HG03135 (cell line): ENCODE measurements around the gene PPHLN1.
A peak's percentile ranks its signal among the peaks of the same experiment; 100 is the strongest.

ENCODE experiments used
- ATAC-seq: cut with Tn5 transposase; IDR thresholded peaks from one replicate; pipeline ENCODE4 v1.9.1; 2021; ENCODE audit warnings: mild to moderate bottlenecking, moderate library complexity; ENCODE audit not compliant: unreplicated experiment

PPHLN1 gene, protein sequence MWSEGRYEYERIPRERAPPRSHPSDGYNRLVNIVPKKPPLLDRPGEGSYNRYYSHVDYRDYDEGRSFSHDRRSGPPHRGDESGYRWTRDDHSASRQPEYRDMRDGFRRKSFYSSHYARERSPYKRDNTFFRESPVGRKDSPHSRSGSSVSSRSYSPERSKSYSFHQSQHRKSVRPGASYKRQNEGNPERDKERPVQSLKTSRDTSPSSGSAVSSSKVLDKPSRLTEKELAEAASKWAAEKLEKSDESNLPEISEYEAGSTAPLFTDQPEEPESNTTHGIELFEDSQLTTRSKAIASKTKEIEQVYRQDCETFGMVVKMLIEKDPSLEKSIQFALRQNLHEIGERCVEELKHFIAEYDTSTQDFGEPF

DNA sequence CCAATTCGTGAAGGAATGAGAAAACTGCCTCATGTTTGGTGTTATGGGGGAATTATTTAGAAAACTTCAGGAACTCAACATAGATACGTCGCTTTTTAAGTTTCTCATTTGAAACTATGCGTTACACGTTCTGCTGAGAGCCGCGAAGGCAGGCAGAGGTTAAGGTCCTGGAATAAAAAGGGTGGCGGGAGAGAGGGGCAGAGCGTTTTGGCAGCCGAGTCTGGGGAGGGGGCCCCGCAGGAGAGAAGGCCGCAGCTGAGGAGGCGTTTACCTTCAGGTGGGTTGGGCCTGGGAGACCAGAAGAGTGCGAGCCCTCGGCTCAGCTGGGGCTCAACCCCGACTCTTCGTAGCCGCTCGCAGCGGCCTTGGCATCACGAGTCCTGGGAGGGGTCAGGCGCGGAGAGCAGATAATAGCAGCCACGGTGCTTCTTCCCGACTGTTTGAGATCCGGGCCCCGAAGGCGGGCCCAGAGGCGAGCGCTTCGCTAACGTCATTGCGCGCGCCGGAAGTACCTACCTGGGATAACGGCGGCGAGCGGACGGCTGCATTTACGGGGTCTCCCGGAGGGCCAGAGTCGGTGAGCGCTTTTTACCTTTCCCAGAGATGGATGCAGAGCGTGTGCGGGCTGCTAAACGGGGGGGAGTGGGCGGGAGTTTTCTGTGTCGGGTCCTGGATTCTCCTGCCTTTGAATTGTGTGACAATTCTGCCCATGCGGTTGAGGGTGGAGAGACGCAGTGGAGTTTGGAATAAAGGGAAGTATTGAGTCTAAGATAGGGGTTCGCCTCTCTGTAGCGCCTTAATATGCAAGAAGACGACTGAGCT, at the start of gene PPHLN1, which contains the start of gene ZCRB1:
Gene PPHLN1, plus strand, starts transcription at position 515 of the 822 bp plus-strand sequence. CDS start 9,736 bp downstream, outside the sequence.
Gene ZCRB1, minus strand, starts transcription at position 442 of the 822 bp plus-strand sequence. CDS start 1,992 bp downstream, outside the sequence.
- ATAC-seq, result peak; percentile 93

DNA sequence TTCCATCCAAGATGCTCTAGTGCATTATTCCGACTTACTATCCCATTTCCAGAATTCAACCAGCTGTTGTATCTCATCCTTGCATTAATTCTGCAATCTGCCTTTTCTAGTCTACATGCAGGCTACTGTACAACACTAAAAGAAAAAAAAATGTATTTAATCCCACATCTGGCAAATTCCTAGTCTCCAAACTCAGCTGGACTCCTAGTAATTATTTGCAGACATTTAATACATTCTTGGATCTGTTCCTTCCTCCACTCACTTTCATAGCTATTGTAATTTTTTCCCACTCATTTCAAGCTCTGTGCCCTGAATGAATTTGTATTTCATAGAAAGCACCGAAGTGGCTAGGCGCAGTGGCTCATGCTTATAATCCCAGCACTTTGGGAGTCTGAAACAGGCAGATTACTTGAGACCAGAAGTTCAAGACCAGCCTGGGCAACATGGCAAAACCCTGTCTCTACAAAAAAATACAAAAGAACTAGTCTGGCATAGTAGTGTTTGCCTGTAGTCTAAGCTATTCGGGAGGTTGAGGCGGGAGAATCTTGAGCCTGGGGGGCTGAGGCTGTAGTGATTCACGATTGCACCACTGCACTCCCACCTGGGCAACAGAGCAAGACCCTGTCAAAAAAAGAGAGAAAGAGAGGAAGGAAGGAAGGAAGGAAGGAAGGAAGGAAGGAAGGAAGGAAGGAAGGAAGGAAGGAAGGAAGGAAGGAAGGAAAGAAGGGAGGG, 48.4 kb upstream of the PPHLN1 start:
- no peak for ATAC-seq

DNA sequence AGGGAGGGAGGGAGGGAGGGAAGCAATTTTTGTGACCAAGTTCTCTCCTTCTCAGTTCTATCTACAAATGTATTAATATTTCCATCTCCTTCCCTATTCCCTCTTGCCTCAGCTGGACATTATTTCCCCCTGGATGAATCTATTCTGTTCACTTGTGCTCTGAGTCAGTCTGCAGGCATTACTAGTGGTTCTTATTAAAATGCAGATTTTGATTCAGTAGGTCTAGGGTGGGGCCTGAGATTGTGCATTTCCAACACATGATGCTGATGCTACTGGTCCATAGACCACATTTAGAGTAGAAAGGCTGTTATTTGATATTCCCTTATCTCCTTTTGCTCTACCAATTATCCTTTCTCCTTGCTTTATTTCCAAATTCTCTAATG, 47.8 kb upstream of the PPHLN1 start:
- ATAC-seq, result no peak

DNA sequence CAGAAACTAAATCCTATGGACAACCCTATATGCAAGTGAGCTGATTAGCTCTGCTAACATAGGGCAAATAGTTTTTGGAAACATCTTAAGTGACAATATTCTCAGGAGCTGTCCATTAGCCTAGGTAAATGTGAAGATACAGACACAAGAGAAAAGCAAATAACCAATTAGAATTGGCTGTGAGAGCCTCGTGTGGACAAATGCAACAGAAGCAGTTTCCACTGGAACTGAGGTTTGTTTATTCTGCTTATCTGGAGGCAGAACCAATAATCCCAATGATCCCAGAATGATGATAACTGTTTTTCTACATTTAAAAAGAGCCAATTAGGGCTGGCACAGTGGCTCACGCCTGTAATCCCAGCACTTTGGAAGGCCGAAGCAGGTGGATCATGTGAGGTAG, 44.7 kb upstream of the PPHLN1 start:
- ATAC-seq, result no peak

DNA sequence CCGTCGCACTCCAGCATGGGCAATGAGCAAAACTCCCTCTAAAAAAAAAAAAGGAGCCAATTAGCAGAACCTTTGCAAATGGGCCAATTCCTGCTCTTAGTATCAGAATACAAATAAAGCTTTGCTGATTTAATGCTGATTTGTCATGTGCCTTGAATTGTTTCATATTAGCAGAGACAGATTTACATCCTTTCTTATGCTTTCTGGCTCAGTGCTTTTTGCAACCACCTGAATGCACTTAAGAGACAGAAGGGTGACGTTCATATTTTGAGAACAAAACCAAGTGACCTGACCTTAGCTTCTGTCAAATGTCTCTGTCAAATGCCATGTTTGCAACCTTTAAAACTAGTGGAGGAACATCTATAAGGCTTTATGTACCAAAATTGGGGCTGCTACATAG, 44.1 kb upstream of the PPHLN1 start:
- no peak for ATAC-seq

DNA sequence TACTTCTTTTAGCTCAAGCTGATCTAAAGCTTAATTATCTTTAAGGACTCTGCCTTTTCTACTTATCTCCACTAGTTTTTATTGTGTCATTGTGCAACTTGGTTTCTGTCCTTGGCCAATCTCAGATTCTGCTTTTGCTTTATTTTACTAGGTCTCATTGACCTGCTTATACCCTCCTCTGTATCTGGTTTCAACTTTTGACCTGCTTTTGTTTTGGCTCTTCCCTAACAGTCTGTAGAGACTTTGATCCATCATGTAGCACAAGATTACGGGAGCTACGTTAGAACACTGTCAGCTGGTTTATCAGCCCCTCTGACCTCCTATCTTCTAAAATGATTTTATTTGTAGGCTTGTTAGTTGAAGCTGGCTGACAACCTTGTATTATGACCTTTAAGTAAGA, 43.7 kb upstream of the PPHLN1 start:
- no peak for ATAC-seq

DNA sequence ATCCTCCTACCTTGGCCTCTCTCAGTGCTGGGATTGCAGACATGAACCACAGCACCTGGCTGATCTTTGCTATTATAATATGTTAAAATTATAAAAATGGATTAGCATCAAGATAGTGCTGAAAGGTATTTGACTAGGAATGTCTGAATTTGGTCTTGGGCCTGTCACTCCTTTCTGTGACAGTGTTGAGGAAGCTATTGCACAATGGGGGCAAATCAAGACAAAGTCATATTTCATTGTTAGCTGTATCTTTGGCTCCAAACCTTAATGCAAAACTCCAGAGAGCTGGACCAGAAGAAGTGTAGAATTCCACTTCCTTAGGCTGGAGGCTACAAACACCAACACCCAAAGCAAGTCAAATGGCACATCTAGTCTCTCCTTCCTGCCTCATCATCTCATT, 42.2 kb upstream of the PPHLN1 start:
- ATAC-seq, result no peak

DNA sequence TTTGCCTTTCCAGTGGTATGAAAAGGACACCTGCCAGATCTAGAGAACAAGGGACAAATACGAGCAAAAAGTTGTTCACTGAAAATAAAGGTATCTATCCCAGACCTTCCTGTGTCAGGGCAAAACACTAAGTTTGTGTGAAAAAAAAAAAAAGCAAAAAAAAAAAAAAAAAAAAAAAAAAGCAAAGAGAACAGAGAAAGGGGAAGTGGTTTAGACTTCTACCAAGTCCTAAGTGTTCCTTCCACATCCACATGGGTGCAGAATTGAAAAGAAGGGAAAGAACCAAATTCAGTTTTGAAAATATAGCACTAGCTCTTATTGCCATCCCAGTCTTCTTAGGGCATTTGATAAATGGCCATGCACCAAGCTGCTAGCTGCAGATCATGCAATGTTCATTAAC, 41.8 kb upstream of the PPHLN1 start:
- no peak for ATAC-seq

DNA sequence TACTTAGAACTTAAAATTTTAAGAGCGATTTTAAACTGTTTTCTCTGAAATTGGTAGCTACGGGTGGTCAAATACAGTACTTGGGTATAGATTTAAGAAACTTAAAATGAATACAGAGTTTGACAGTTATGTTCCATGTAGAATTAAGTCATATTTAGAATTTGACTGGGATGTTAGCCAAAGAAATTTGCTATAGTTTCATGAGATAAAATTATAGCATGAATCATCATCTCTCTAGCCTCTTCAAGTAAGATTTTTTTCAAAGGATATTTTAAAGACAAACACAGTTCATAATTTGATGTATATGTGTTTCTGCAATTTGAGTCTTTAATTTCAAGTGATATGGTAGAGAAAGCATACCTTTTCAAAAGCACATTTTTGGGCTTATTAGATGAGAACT, 41.1 kb upstream of the PPHLN1 start:
- no peak for ATAC-seq

DNA sequence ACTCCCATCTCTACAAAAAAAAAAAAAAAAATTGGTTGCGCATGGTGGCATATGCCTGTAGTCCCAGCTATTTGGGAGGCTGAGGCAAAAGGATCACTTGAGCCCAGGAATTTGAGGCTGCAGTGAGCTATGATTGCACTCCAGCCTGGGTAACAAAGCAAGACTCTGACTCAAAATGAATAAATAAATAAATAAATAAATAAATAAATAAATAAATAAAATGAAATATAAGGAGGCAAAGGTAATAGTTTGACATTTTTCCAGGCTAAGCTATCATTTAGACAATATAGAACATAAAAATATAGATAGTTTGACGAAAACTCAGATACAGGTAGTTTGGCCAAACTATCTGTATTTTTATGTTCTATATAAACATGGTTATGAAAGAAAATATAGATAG, 40.5 kb upstream of the PPHLN1 start:
- ATAC-seq, result no peak

DNA sequence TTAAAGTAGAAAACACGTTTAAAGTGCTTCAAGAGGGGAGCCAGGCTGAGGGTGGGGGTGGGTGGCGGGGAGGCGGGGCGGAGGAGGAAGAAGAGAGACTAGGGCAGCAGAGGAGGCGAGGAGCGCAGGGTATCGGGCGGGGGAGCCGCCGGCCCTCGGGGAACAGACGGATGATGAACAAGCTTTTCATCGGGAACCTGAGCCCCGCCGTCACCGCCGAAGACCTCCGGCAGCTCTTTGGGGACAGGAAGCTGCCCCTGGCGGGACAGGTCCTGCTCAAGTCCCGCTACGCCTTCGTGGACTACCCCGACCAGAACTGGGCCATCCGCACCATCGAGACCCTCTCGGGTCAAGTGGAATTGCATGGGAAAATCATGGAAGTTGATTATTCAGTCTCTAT, 39.2 kb upstream of the PPHLN1 start:
- ATAC-seq, result no peak

DNA sequence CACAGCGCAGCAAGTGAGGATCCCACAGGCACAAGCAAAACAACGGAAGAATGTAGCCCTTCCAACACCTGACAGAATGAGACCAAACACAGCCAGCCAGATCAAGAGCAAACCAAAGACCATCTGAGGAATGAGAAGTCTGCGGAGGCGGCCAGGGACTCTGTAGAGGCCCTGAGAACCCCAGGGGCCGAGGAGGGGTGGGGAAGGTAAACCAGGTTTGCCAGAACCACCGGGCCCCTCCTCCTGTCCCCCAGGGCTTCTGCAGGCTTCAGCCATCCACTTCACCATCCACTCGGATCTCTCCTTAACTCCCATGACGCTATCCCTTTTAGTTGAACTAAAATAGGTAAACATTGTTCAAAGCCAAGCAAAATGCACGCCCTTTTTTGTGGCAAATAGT, 37.4 kb upstream of the PPHLN1 start:
- ATAC-seq, result no peak

DNA sequence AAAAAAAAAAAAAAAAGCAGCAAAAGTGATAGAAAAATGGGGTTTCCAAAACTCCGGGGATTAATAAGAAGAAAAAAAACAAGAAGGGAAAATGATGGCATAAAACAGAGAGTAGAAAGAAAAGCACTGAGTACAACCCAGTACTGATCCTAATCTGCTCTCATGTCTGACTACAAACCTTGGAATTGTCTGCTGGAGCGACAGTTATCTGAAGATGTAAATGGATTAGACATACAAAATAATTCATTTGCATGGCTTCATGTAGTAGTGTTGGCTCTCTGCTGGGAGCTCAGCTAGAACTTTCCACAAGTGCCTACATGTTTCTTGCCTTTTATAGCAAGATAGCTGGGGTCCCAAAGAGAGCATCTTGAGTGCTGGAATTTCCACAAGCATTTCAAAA, 34.3 kb upstream of the PPHLN1 start:
- ATAC-seq, result no peak

DNA sequence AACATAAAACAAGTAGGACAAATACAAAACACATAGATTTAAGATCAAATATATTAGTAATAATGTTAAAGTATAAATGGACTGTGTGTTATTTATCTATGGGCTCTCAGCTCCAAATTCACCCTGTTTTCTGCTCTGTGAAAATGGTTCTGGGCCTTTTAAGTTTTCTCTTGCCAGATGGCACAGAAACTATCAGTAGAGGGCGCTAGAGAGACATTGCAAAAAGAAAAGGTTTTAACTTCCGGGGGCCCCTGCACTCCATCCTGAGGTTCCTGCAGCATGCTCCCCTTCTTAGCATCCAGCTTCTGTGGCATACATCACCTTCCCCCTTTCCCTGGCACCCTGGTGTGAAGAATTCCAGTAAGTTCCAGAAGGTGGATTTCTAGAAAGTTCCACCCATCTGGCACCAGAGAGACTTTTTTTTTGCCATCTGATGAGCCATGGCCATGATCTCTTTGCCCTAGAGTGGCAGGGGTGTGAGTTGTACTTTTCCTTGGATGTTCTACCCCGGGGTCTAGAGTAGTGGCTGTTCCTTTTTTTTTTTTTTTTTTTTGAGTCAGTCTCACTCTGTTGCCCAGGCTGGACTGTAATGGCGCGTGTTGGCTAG, 29.4 kb upstream of the PPHLN1 start:
- no peak for ATAC-seq

DNA sequence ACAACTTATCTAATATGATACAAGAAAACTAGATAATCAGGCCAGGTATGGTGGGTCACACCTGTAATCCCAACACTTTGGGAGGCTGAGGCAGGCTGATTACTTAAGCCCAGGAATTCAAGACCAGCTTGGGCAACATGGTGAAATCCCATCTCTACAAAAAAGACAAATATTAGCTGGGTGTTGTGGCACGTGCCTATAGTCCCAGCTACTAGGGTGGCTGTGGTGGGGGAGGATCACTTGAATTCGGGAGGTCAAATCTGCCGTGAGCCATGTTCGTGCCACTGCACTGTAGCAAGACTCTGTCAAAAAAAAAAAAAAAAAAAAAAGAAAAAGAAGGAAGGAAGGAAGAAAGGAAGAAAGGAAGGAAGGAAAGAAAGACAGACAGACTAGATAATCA, 27.1 kb upstream of the PPHLN1 start:
- ATAC-seq, result no peak

DNA sequence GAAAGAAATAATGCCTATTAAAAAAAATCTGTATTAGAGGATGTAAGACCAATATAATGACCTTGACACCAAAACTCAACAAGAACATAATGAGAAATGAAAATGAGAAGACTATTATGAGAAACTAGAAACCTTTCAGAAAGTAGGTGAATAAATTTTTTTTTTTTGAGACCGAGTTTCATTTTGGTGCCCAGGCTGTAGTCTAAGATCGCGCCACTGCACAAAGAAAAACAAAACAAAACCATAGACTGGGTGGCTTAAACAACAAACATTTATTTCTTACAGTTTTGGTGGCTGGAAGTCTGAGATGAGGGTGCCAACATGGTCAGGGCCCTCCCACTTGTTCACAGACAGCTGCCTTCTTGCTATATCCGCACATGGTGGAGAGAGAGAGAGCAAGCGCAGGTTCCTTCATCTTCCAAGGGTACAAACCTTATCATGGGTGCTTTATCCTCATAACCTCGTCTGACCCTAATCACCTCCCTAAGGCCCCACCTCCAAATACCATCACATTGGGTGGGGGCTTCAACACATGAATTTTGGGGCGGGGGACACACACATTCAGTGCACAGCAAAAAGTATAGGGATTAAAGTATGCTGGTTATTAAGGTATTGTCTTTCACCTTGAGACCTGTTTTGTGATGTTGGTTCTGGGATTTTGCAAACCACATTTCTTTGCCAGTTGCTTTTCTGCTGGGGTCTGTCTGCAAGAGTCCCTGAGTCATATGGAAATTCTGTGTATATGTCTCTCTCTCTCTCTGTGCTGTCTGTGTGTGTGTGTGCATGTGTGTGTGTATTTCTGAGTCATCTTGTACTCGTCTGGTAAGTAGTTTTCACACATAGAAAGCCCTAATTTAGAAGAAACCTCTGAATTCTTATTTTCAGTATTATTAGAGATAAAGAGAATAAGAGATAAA, 26.3 kb upstream of the PPHLN1 start:
- ATAC-seq, result peak; percentile 88

DNA sequence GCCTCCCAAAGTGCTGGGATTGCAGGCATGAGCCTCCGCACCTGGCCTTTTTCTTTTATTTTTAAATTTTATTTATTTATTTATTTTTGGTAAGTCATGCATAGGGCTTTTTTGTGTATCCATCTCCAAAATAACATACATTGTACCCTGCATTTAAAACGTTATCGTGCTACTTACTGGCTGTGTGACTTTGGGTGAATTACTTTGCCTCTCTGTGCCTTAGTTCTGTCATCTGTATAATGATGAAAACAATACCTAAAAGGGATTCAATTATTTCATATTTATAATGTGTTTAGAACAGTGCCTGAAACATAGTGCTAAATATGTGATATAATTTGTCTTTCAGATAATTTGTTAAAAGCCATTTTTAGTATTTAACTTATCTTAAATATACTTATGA, 19.7 kb upstream of the PPHLN1 start:
- ATAC-seq, result no peak

DNA sequence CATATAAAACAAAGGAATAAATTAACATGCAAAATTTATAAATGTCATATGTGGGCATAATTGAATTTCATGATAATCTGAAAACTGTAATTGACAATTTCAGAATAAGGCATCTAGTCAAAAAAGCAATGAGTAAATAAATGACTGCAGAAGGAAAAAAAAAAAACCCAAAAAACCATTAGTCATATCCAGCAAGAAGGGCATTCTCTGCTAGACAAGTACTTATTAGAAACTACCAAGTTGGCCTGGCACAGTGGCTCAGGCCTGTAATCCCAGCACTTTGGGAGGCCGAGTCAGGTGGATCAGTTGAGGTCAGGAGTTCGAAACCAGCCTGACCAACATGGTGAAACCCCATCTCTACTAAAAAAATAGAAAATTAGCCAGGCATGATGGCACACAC, 17.6 kb upstream of the PPHLN1 start:
- no peak for ATAC-seq

DNA sequence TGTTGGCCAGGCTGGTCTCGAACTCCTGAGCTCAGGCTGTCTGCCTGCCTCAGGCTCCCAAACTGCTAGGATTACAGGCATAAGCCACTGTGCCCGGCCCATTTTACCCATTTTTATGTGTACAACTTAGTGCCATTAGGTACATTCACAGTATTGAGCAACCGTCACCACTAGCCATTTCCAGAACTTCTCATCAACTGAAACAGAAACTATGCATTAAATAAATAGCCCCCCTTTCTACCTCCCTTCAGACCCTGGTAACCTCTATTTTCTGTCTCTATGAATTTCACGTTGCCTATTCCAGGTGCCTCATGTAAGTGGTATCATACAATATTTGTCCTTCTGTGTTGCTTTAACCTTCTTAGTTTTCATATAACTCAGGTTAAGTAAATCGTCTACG, 16.0 kb upstream of the PPHLN1 start:
- no peak for ATAC-seq

DNA sequence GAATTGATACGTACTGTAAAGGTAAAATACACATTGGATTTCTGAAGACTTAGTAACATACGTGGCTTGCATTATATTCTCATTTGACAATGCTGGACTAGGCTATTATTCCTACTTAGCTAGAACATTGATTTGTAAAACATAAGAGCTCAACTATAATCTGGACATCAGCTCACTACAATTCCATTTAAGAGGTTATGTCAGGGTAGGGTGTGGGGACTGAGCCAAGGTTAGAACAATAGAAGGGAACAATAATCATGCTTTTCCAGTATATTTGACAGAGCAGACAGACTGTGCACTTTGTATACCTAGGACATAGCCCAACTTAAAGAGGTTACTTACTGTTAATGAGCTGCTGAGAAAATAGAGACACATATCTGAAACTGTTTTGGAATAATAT, 10.9 kb upstream of the PPHLN1 start:
- no peak for ATAC-seq
